GM18907 (cell line): ENCODE measurements around the gene CYP2U1.
"Not testable (repeated sequence)": the region's sequence is repeated elsewhere in the genome, so short reads cannot be mapped to it uniquely, and the experiment has no call there.

Experiments
- ATAC-seq: cut with Tn5 transposase; IDR thresholded peaks from one replicate; pipeline ENCODE4 v1.9.1; 2021; ENCODE audit warnings: mild to moderate bottlenecking, moderate library complexity; ENCODE audit not compliant: unreplicated experiment

Gene CYP2U1

DNA sequence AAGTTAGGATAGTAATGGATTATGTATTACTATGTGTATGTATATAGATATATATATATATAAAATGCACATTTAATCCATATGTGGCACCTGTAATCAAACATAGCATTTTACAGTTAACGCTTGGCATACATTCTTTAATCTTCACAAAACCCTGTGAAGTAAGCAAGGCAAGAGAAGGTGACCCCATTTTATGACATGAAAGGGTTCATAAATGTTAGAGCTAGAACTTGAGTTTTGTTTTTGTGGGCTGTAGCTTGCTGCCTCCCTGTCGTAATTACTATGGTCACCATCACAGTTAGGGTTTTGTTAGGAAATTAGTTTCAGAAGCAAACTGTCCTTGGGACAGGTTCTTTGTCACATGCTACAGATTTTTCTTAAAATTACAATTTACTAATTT is 13.8 kb upstream of the CYP2U1 start:
- ATAC-seq: no peak

GRCh38 chr4:107922486-107923473 is 8.6 kb upstream of the CYP2U1 start:
- ATAC-seq: no peak

GRCh38 chr4:107925713-107926112 is 5.6 kb upstream of the CYP2U1 start:
- ATAC-seq: not testable (repeated sequence)

DNA sequence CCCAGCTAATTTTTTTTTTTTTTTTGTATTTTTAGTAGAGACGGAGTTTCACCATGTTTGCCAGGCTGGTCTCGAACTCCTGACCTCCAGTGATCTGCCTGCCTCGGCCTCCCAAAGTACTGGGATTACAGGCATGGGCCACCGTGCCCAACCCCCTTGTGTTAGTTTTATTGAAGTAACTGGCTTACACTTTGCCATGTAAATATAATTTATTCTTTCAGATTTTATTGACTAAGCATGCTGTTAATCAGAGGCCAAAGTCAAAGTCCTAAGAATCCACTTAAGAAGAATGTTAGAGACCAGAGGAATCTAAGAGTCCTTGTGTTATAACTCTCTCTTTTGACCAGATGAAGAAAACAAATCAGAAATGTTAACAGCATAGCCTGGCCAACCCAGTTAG is 4.5 kb upstream of the CYP2U1 start:
- not testable (repeated sequence) for ATAC-seq

- no peak for ATAC-seq
Measured at GRCh38 chr4:107931775-107932321, 499 bp downstream of the CYP2U1 start.

GRCh38 chr4:107935246-107935645 is 3.9 kb downstream of the CYP2U1 start:
- no peak for ATAC-seq

DNA sequence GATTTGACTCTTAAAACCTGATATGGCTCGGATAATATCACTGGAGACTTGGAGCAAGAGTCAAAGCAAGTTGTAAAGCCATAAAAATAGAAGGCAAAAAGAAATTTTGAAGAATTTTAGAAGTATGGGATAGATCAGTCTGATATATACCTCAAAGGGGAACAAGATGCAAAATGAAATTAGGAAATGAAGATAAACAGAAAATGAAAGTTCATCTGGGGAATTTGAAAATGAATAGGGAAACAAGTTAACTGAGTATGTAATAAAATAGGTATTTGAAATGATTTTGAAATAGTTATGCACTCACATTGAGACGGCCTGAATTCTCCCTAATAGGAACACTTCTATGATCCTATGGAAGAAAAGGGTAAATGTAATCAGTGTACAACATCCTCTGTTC is 5.7 kb downstream of the CYP2U1 start:
- ATAC-seq: peak; percentile 44

- no peak for ATAC-seq
Measured at GRCh38 chr4:107939307-107939706, 8.0 kb downstream of the CYP2U1 start.

- ATAC-seq: no peak
Measured at GRCh38 chr4:107945809-107946208, 14.5 kb downstream of the CYP2U1 start.

DNA sequence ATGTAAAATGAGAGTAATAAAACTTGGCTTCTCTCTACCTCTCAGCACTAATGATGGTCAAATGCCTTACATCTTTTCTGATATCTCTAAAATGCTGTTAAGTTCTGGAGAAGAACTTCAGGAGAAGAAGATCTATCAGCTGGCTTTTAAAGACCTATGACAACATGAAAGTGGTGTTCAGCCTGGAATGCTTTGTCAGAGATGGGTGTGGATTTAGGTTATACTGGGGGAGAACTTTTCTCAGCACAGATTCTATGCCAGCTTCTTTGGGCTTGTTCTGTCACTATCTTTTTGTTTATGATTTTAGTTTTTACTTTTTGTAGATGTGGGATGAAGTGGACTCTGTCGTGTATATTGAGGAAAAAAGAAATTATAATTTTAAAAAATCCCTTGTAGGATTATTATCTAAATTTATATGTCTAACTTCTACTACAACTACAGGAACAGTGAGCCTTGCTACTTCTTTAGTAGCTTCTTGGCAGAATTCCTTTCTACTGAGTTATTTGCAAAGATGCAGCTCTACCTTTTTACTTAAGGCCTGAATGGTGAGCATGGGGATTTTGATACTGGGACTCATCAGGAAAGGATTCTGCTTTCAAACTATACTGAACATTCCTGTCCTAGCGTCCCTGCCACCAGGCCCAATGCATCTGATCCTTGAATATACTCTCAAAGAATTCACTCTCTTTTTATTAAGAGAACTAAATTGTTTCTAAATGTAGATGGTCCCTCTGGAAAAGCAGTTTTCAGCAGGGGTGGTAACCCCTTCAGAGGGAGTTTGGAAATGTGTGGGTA is 19.6 kb downstream of the CYP2U1 start:
- no peak for ATAC-seq

GRCh38 chr4:107951551-107951950 is 20.2 kb downstream of the CYP2U1 start:
- no peak for ATAC-seq

DNA sequence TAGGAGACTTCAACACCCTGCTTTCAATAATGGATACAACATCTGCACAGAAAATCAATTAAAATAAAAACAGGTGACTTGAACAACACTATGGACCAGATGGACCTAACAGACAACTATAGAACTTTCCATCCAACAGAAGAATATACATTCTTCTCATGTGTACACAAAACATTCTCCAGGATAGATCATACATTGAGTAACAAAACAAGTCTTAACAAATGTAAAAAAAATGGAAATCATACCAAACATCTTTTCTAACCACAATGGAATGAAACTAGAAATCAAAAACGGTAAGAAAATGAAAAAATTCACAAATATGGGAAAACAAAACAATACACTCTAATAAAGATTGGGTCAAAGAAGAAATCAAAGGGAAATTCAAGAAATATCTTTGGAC is 24.7 kb downstream of the CYP2U1 start:
- ATAC-seq: no peak

- ATAC-seq: no peak
Measured at GRCh38 chr4:107966903-107967302, 35.6 kb downstream of the CYP2U1 start.

- ATAC-seq: not testable (repeated sequence)
Measured at GRCh38 chr4:107967519-107967918, 36.2 kb downstream of the CYP2U1 start.

DNA sequence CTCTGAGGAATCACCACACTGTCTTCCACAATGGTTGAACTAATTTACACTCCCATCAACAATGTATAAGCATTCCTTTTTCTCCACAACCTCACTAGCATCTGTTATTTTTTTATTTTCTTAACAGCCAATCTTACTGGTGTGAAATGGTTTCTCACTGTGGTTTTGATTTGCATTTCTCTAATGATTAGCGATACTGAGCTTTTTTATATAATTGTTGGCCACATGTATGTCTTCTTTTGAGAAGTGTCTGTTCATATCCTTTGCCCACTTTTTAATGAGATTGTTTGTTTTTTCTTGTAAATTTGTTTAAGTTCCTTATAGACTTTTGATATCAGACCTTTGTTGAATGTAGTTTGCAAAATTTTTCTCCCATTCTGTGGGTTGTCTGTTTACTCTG is 36.6 kb downstream of the CYP2U1 start:
- ATAC-seq: not testable (repeated sequence)

- no peak for ATAC-seq
Measured at GRCh38 chr4:107970063-107970798, 38.9 kb downstream of the CYP2U1 start.

GRCh38 chr4:107972605-107973004 is 41.3 kb downstream of the CYP2U1 start:
- no peak for ATAC-seq

GRCh38 chr4:107974523-107974922 is 43.2 kb downstream of the CYP2U1 start:
- ATAC-seq: no peak

GRCh38 chr4:107977482-107977881 is 46.1 kb downstream of the CYP2U1 start:
- no peak for ATAC-seq

- no peak for ATAC-seq
Measured at GRCh38 chr4:107977966-107978705, 46.8 kb downstream of the CYP2U1 start.
